Measurements from ENCODE around the gene PHLDB3. TPM values are rescaled to one million over a fixed set of nuclear protein-coding genes. Genes with fewer than 3 reads are reported as not detected.

The PHLDB3 gene
- total RNA-seq, 1 experiment from 2014 or later, result 29.0 TPM

GRCh38 chr19:43486412-43486811, 18.1 kb downstream of the PHLDB3 start:
- no peaks in the 10 kb centered on the region for H3K79me2 ChIP-seq (ENCODE audit: low read length)
- no peak overlapping the region for H3K9ac ChIP-seq (ENCODE audit: low read length)
- H3K27me3 ChIP-seq (ENCODE audit: low read length), result no peaks in the 10 kb centered on the region
- ATAC-seq, result no peak
- no peaks in the 10 kb centered on the region for H4K20me1 ChIP-seq (ENCODE audit: low read length)
- no peak for DNase-seq
- no peaks in the 10 kb centered on the region for H3K36me3 ChIP-seq (ENCODE audit: low read depth, low read length)
- H3K9me3 ChIP-seq (ENCODE audit: low read length), result no peaks in the 10 kb centered on the region
- POLR2A ChIA-PET (ENCODE audit: unreplicated experiment), result no interaction called here
- no peak overlapping the region for H2AFZ ChIP-seq (ENCODE audit: low read length)
- no peak for TF ChIP-seq EZH2phosphoT487 (IDR thresholded peaks at IDR 0.05; ENCODE audit: borderline replicate concordance, low read length)
- TF ChIP-seq EZH2 (IDR thresholded peaks at IDR 0.05; ENCODE audit: low read length, unreplicated experiment), result no peak
- TF ChIP-seq CTCF (conservative IDR thresholded peaks at IDR 0.05; ENCODE audit: low read depth, low read length), result no peak
- H3K4me1 ChIP-seq (ENCODE audit: insufficient read depth, low read length), result no peaks in the 10 kb centered on the region
- H3K4me3 ChIP-seq (ENCODE audit: low read length), result no peak overlapping the region
- no peaks in the 10 kb centered on the region for H3K9me2 ChIP-seq (replicated peaks; ENCODE audit: low read length)
- intact Hi-C loops (cut with micrococcal nuclease), result no loop called here
- no TSS peak for BruUV-seq (replicated peaks)
- CTCF ChIA-PET, result no interaction called here
- H3F3A ChIP-seq (ENCODE audit: low read length, unreplicated experiment), result no peaks in the 10 kb centered on the region
- no peak overlapping the region for H3K4me2 ChIP-seq (ENCODE audit: low read length)
- no peak overlapping the region for H3K27ac ChIP-seq (ENCODE audit: low read length)

GRCh38 chr19:43485951-43486350, 18.6 kb downstream of the PHLDB3 start:
- H3K4me2 ChIP-seq (ENCODE audit: low read length), result no peak overlapping the region
- no peaks in the 10 kb centered on the region for H3K36me3 ChIP-seq (ENCODE audit: low read depth, low read length)
- POLR2A ChIA-PET (ENCODE audit: unreplicated experiment), result no interaction called here
- no peak overlapping the region for H3K4me3 ChIP-seq (ENCODE audit: low read length)
- H3K4me1 ChIP-seq (ENCODE audit: insufficient read depth, low read length), result no peaks in the 10 kb centered on the region
- no peaks in the 10 kb centered on the region for H3K9me3 ChIP-seq (ENCODE audit: low read length)
- no peak overlapping the region for H3K9ac ChIP-seq (ENCODE audit: low read length)
- H3K9me2 ChIP-seq (replicated peaks; ENCODE audit: low read length), result no peaks in the 10 kb centered on the region
- no peaks in the 10 kb centered on the region for H3K79me2 ChIP-seq (ENCODE audit: low read length)
- no peak overlapping the region for H3K27ac ChIP-seq (ENCODE audit: low read length)
- CTCF ChIA-PET, result no interaction called here
- DNase-seq (no peak), ATAC-seq (no peak)
- H2AFZ ChIP-seq (ENCODE audit: low read length), result no peak overlapping the region
- TF ChIP-seq CTCF (conservative IDR thresholded peaks at IDR 0.05; ENCODE audit: low read depth, low read length) (no peak), EZH2phosphoT487 (IDR thresholded peaks at IDR 0.05; ENCODE audit: borderline replicate concordance, low read length) (no peak), EZH2 (IDR thresholded peaks at IDR 0.05; ENCODE audit: low read length, unreplicated experiment) (no peak)
- no peaks in the 10 kb centered on the region for H3F3A ChIP-seq (ENCODE audit: low read length, unreplicated experiment)
- intact Hi-C loops (cut with micrococcal nuclease), result no loop called here
- no TSS peak for BruUV-seq (replicated peaks)
- H4K20me1 ChIP-seq (ENCODE audit: low read length), result no peaks in the 10 kb centered on the region
- H3K27me3 ChIP-seq (ENCODE audit: low read length), result no peaks in the 10 kb centered on the region

GRCh38 chr19:43483281-43483680, 21.3 kb downstream of the PHLDB3 start:
- TF ChIP-seq EZH2phosphoT487 (IDR thresholded peaks at IDR 0.05; ENCODE audit: borderline replicate concordance, low read length) (no peak), EZH2 (IDR thresholded peaks at IDR 0.05; ENCODE audit: low read length, unreplicated experiment) (no peak), CTCF (conservative IDR thresholded peaks at IDR 0.05; ENCODE audit: low read depth, low read length) (no peak)
- Histone ChIP-seq H2AFZ (ENCODE audit: low read length) (no peak overlapping the region), H3F3A (ENCODE audit: low read length, unreplicated experiment) (no peaks in the 10 kb centered on the region), H3K27ac (ENCODE audit: low read length) (no peak overlapping the region), H3K9me2 (replicated peaks; ENCODE audit: low read length) (no peaks in the 10 kb centered on the region), H3K4me2 (ENCODE audit: low read length) (no peak overlapping the region), H3K27me3 (ENCODE audit: low read length) (no peaks in the 10 kb centered on the region), H3K9me3 (ENCODE audit: low read length) (no peaks in the 10 kb centered on the region), H3K36me3 (ENCODE audit: low read depth, low read length) (no peaks in the 10 kb centered on the region), H4K20me1 (ENCODE audit: low read length) (no peaks in the 10 kb centered on the region), H3K79me2 (ENCODE audit: low read length) (no peaks in the 10 kb centered on the region), H3K9ac (ENCODE audit: low read length) (no peak overlapping the region), H3K4me1 (ENCODE audit: insufficient read depth, low read length) (no peaks in the 10 kb centered on the region), H3K4me3 (ENCODE audit: low read length) (no peak overlapping the region)
- DNase-seq, result no peak
- no TSS peak for BruUV-seq (replicated peaks)
- ChIA-PET POLR2A (ENCODE audit: unreplicated experiment) (no interaction called here), CTCF (no interaction called here)
- intact Hi-C loops (cut with micrococcal nuclease), result no loop called here
- ATAC-seq, result no peak

Measured in PC-3 (cell line).